ENCODE measurements around the gene KCTD20. TPM values are rescaled to one million over a fixed set of nuclear protein-coding genes. Genes with fewer than 3 reads are reported as not detected.

Gene KCTD20
- total RNA-seq, 1 donor from 2014 or later, result 48.1 TPM

GRCh38 chr6:36464233-36464632, 21.4 kb downstream of the KCTD20 start:
- Mint-ChIP-seq H3K4me1 (peaks cover 21% of the 10 kb centered on the region), H3K27ac (no peak overlapping the region), H3K9me3 (no peaks in the 10 kb centered on the region), H3K4me3 (no peak overlapping the region), H3K36me3 (ENCODE audit: low read depth) (peaks cover 20% of the 10 kb centered on the region), H3K27me3 (no peaks in the 10 kb centered on the region)
- ChIA-PET POLR2A (no interaction called here), CTCF (no interaction called here)
- ATAC-seq (ENCODE audit: low read depth) (no peak), DNase-seq (no peak)
- intact Hi-C loops (cut with micrococcal nuclease), result no loop called here
- no peak for TF ChIP-seq CTCF (IDR thresholded peaks at IDR 0.05)

GRCh38 chr6:36467625-36468024, 24.8 kb downstream of the KCTD20 start:
- ChIA-PET CTCF (no interaction called here), POLR2A (no interaction called here)
- Mint-ChIP-seq H3K27me3 (no peaks in the 10 kb centered on the region), H3K36me3 (ENCODE audit: low read depth) (peaks cover 34% of the 10 kb centered on the region), H3K9me3 (no peaks in the 10 kb centered on the region), H3K4me3 (no peak overlapping the region), H3K27ac (no peak overlapping the region), H3K4me1 (peaks cover 16% of the 10 kb centered on the region)
- ATAC-seq (ENCODE audit: low read depth) (no peak), DNase-seq (no peak)
- intact Hi-C loops (cut with micrococcal nuclease), result no loop called here
- no peak for TF ChIP-seq CTCF (IDR thresholded peaks at IDR 0.05)

GRCh38 chr6:36469148-36469661, 26.4 kb downstream of the KCTD20 start:
- intact Hi-C loops (cut with micrococcal nuclease), result no loop called here
- Mint-ChIP-seq H3K36me3 (ENCODE audit: low read depth) (peaks cover 39% of the 10 kb centered on the region), H3K4me3 (no peak overlapping the region), H3K4me1 (peaks cover 12% of the 10 kb centered on the region), H3K27ac (peak overlapping the region; percentile 51), H3K9me3 (no peaks in the 10 kb centered on the region), H3K27me3 (no peaks in the 10 kb centered on the region)
- POLR2A ChIA-PET, result no interaction called here
- CTCF ChIA-PET, result interaction anchor here (1.1 kb wide), 1 partner anchor 40 kb away, joined by 3 read pairs; no protein-coding TSS in a partner anchor
- DNase-seq (no peak), ATAC-seq (ENCODE audit: low read depth) (no peak)
- TF ChIP-seq CTCF (IDR thresholded peaks at IDR 0.05), result no peak

GRCh38 chr6:36469946-36470345, 27.1 kb downstream of the KCTD20 start:
- ATAC-seq (ENCODE audit: low read depth) (no peak), DNase-seq (no peak)
- no peak overlapping the region for H3K4me3 Mint-ChIP-seq
- intact Hi-C loops (cut with micrococcal nuclease), result no loop called here
- peaks cover 12% of the 10 kb centered on the region for H3K4me1 Mint-ChIP-seq
- no peak for TF ChIP-seq CTCF (IDR thresholded peaks at IDR 0.05)
- no peaks in the 10 kb centered on the region for H3K27me3 Mint-ChIP-seq
- CTCF ChIA-PET, result interaction anchor here (1.1 kb wide), 1 partner anchor 41 kb away, joined by 3 read pairs; no protein-coding TSS in a partner anchor
- POLR2A ChIA-PET, result no interaction called here
- no peaks in the 10 kb centered on the region for H3K9me3 Mint-ChIP-seq
- no peak overlapping the region for H3K27ac Mint-ChIP-seq
- peaks cover 47% of the 10 kb centered on the region for H3K36me3 Mint-ChIP-seq (ENCODE audit: low read depth)

DNA sequence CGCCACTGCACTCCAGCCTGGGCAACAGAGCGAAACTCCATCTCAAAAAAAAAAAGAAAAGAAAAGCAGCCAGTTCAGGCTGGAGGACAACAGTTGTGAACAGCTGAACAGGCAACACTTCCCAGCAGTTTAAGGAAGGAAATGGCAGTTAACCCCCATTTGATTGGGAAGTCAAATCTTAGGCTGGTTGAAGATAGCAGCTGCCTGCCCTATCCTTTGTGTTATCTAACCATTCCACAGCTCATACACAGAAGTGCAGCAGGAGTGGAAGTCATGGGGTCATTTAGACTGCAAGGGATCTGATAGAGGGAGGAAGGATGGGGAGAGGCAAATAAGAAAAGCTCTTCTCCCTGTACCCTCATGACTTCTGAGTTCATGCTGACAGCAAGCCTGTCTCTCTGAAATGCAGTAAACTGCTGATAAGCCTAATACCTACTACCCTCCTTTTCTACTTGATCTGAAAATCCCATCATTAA, 35.3 kb downstream of the KCTD20 start:
- ChIA-PET CTCF (interaction anchor here (1.7 kb wide), 1 partner anchor 11 kb away, joined by 5 read pairs; no protein-coding TSS in a partner anchor), POLR2A (interaction anchor here (0.6 to 0.7 kb wide), 3 partner anchors 11 to 72 kb away, joined by 5 to 10 read pairs (median 5); no protein-coding TSS in a partner anchor)
- ATAC-seq (ENCODE audit: low read depth) (no peak), DNase-seq (no peak)
- no peaks in the 10 kb centered on the region for H3K27me3 Mint-ChIP-seq
- intact Hi-C loops (cut with micrococcal nuclease), result no loop called here
- no peak for TF ChIP-seq CTCF (IDR thresholded peaks at IDR 0.05)
- H3K9me3 Mint-ChIP-seq, result no peaks in the 10 kb centered on the region
- H3K27ac Mint-ChIP-seq, result no peak overlapping the region
- no peak overlapping the region for H3K4me3 Mint-ChIP-seq
- H3K4me1 Mint-ChIP-seq, result peaks cover 2% of the 10 kb centered on the region
- peaks cover 65% of the 10 kb centered on the region for H3K36me3 Mint-ChIP-seq (ENCODE audit: low read depth)

Measured in activated B cell treated with CpG ODN at 0.5 μM for 24 hours (primary cell).